Fibroblast of lung (primary cell): ENCODE data around the gene ADIPOQ. TPM values are rescaled to one million over a fixed set of nuclear protein-coding genes. Genes with fewer than 3 reads are reported as not detected.
"Not testable (repeated sequence)": the region's sequence is repeated elsewhere in the genome, so short reads cannot be mapped to it uniquely, and the experiment has no call there.

Experiments
- DNase-seq, 2 donors: peaks; one replicate each; pipeline versions ENCODE4 v3.0.0 to v3.0.0-alpha.2; 2010; ENCODE audit warnings: low read depth in 2 of 2
- H2AFZ ChIP-seq: 2 replicates; pipeline ENCODE4 v1.5.1; 2012; ENCODE audit warnings: low read length, control low read depth, inconsistent platforms
- H3K27ac ChIP-seq: 2 replicates; pipeline ENCODE4 v1.5.1; 2011; ENCODE audit warnings: low read length, control low read depth; ENCODE audit not compliant: insufficient read depth
- H3K27me3 ChIP-seq: 2 replicates; pipeline ENCODE4 v1.5.1; 2011; ENCODE audit warnings: mild to moderate bottlenecking, low read length; ENCODE audit not compliant: control insufficient read depth, insufficient read depth
- H3K36me3 ChIP-seq: 2 replicates; pipeline ENCODE4 v1.5.1; 2011; ENCODE audit warnings: low read length; ENCODE audit not compliant: control insufficient read depth, insufficient read depth
- H3K4me1 ChIP-seq: 2 replicates; pipeline ENCODE4 v1.5.1; 2011; ENCODE audit warnings: low read length; ENCODE audit not compliant: control insufficient read depth, insufficient read depth; ENCODE audit errors: extremely low read depth
- H3K4me2 ChIP-seq: 2 replicates; pipeline ENCODE4 v1.5.1; 2011; ENCODE audit warnings: low read length, control low read depth; ENCODE audit not compliant: insufficient read depth; ENCODE audit errors: extremely low read depth
- H3K4me3 ChIP-seq, 4 experiments: fragments of 200-600 bp in 1 of 4; sonication (generic) in 1 of 4; replicated peaks in 1 of 4; 2 replicates each; pipeline ENCODE4 v1.5.1; 2011 to 2016; ENCODE audit warnings: low read length in 4 of 4, low read depth in 3 of 4, mild to moderate bottlenecking in 3 of 4, control low read depth in 2 of 4, inconsistent platforms in 1 of 4, mixed read lengths in 1 of 4; ENCODE audit not compliant: insufficient read depth in 1 of 4; ENCODE audit errors: control extremely low read depth in 1 of 4
- H3K79me2 ChIP-seq: 2 replicates; pipeline ENCODE4 v1.5.1; 2012; ENCODE audit warnings: mild to moderate bottlenecking, low read length, inconsistent platforms; ENCODE audit not compliant: control insufficient read depth, insufficient read depth
- H3K9ac ChIP-seq: 2 replicates; pipeline ENCODE4 v1.5.1; 2011; ENCODE audit warnings: mild to moderate bottlenecking, low read length, control low read depth; ENCODE audit not compliant: insufficient read depth
- H3K9me3 ChIP-seq: 2 replicates; pipeline ENCODE4 v1.5.1; 2012; ENCODE audit warnings: low read depth, low read length; ENCODE audit not compliant: control insufficient read depth, insufficient read depth
- H4K20me1 ChIP-seq: 2 replicates; pipeline ENCODE4 v1.5.1; 2011; ENCODE audit warnings: low read length; ENCODE audit not compliant: control insufficient read depth, insufficient read depth; ENCODE audit errors: extremely low read depth
- CTCF ChIP-seq, 2 donors: IDR thresholded peaks in 1 of 2; conservative IDR thresholded peaks in 1 of 2; 1 replicate in 1 of 2; 2 replicates in 1 of 2; pipeline ENCODE4 v1.5.1; 2011 to 2012; ENCODE audit warnings: low read length in 2 of 2, control low read depth in 1 of 2, inconsistent platforms in 1 of 2, low read depth in 1 of 2, mild to moderate bottlenecking in 1 of 2
- EZH2 ChIP-seq: IDR thresholded peaks from 2 replicates; pipeline ENCODE4 v1.5.1; 2012; ENCODE audit warnings: low read length, control low read depth, mild to moderate bottlenecking; ENCODE audit errors: missing control alignments
- polyA plus RNA-seq, 2 donors: library from polyadenylated mRNA; depleted of rRNA in 1 of 2; stranded (reverse) in 1 of 2; unstranded in 1 of 2; fragments of >200 nt; gene quantifications; 2 replicates each; pipeline ENCODE4 v1.2.1, GENCODE V29; 2011 to 2012; ENCODE audit warnings: missing spikeins in 1 of 2
- total RNA-seq: library from RNA; depleted of rRNA; stranded (reverse); fragments of >200 nt; gene quantifications from 2 replicates; pipeline ENCODE4 v1.2.1, GENCODE V29; 2014

Gene ADIPOQ
- total and polyA plus RNA-seq, 2 donors (not counting 1 experiment from before 2014, with no cell fraction given) = not detected

- Histone ChIP-seq H4K20me1 (no peaks in the 10 kb centered on the region), H3K4me1 (no peaks in the 10 kb centered on the region), H3K79me2 (no peaks in the 10 kb centered on the region), H3K27ac (no peak overlapping the region), H3K36me3 (no peaks in the 10 kb centered on the region), H3K4me3 (no peak overlapping the region), H2AFZ (no peak overlapping the region), H3K27me3 (no peaks in the 10 kb centered on the region), H3K4me2 (no peak overlapping the region), H3K9me3 (no peaks in the 10 kb centered on the region), H3K9ac (no peak overlapping the region)
- DNase-seq = no peak
- TF ChIP-seq CTCF (conservative IDR thresholded peaks at IDR 0.05 in 1 of 2, IDR thresholded peaks at IDR 0.05 in 1 of 2; ENCODE audit: low read depth in 1 of 2, low read length in 2 of 2) (no peak), EZH2 (no peak)
Measured at GRCh38 chr3:186888569-186888968, 46.1 kb downstream of the ADIPOQ start.

- DNase-seq = not testable (repeated sequence)
Measured at GRCh38 chr3:186889698-186890097, 47.2 kb downstream of the ADIPOQ start.

GRCh38 chr3:186890911-186891310 is 48.4 kb downstream of the ADIPOQ start:
- Histone ChIP-seq H3K36me3 (no peaks in the 10 kb centered on the region), H4K20me1 (no peaks in the 10 kb centered on the region), H3K4me3 (no peak overlapping the region), H3K9ac (no peak overlapping the region), H3K79me2 (no peaks in the 10 kb centered on the region), H3K4me2 (no peak overlapping the region), H3K27ac (no peak overlapping the region), H2AFZ (no peak overlapping the region), H3K27me3 (no peaks in the 10 kb centered on the region), H3K4me1 (no peaks in the 10 kb centered on the region), H3K9me3 (no peaks in the 10 kb centered on the region)
- TF ChIP-seq CTCF (conservative IDR thresholded peaks at IDR 0.05 in 1 of 2, IDR thresholded peaks at IDR 0.05 in 1 of 2; ENCODE audit: low read depth in 1 of 2, low read length in 2 of 2) (no peak), EZH2 (no peak)
- DNase-seq = no peak

More at GRCh38 chr3:186889698-186890097, 47.2 kb downstream of the ADIPOQ start:
- not testable (repeated sequence) for H3K36me3 ChIP-seq, H3K4me1 ChIP-seq, H3K4me3 ChIP-seq, H4K20me1 ChIP-seq, H3K27me3 ChIP-seq, H3K27ac ChIP-seq, H3K9me3 ChIP-seq, H3K79me2 ChIP-seq, H3K4me2 ChIP-seq, H3K9ac ChIP-seq, H2AFZ ChIP-seq

- H3K9ac ChIP-seq, DNase-seq, H3K27me3 ChIP-seq, H3K27ac ChIP-seq, H2AFZ ChIP-seq, H3K4me2 ChIP-seq, H3K4me1 ChIP-seq, H3K9me3 ChIP-seq, H4K20me1 ChIP-seq, H3K79me2 ChIP-seq, H3K36me3 ChIP-seq, H3K4me3 ChIP-seq: not testable (repeated sequence)
Measured at GRCh38 chr3:186893071-186893470, 50.6 kb downstream of the ADIPOQ start.
